Adipose tissue (tissue), 3 donors: ENCODE measurements around the gene MMP25. TPM values are rescaled to one million over a fixed set of nuclear protein-coding genes. Genes with fewer than 3 reads are reported as not detected.

ENCODE experiments used
- H3K27ac ChIP-seq: one replicate; pipeline ENCODE4 v1.5.1; 2013; ENCODE audit warnings: low read depth, low read length
- WGBS, 3 donors: extraction: QIAGEN DNeasy Blood & Tissue Kit; methylation state at CpG; one replicate each; pipeline ENCODE4 v1.1.7; 2013; 5-methylcytosine and 5-hydroxymethylcytosine counted together
- polyA plus RNA-seq, 3 donors: library from polyadenylated mRNA; stranded (reverse); fragments of 200-250 nt; gene quantifications; one replicate each; pipeline ENCODE4 v1.2.3, GENCODE V29; 2013
- donor health status: healthy with polysubstance abuse.
- donor health status: Bipolar disorder and iron deficiency.
- donor health status: healthy.

The MMP25 gene
- polyA plus RNA-seq, 3 donors, result 0.84 to 57.3 (median 11.4) TPM

DNA sequence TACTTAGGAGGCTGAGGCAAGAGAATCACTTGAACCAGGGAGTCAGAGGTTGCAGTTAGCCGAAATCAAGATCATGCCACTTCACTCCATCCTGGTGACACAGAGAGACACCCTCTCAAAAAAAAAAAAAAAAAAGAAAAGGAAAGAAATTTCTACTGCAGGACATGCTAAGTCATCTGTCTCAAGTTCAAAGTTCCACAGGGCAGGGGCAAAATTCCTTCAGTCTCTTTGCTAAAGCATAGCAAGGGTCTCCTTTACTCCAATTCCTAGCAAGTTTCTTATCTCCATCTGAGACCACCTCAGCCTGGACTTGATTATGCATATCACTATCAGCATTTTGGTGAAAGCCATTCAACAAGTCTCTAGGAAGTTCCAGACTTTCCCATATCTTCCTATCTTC is 38.1 kb downstream of the MMP25 start:
- 84 to 100% (median 87%) methylated on average over 1 of the region's 1 CpG for WGBS, 3 donors
- H3K27ac ChIP-seq, result no peak overlapping the region

DNA sequence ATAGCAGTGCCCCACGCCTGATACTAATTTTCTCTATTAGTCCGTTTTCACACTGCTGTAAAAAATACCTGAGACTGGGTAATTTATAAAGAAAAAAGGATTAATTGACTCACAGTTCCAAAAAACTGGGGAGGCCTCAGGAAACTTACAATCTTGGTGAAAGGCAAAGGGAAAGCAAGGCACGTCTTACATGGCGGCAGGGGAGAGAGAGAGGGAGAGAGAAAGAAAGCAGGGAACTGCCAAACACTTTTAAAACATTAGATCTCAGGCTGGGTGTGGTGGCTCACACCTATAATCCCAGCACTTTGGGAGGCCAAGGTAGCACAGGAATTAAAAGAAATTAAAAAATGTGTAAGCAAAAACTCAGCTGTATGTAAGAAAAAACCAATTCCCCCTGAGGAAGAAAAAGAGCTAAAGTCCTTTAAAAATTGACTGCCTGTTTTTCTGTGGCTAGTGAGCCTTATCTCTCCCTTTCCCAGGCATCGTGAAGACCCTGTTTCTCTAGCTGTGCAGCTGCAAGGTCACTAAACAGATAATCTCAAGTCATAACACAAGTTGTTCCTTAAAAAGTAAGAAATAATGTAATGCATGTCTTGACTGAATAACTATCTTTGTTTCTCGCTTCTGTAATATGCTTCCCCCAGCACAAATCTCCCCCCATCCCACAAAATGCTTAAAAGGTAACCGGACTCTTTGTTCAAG is 38.8 kb downstream of the MMP25 start:
- H3K27ac ChIP-seq, result no peak overlapping the region
- 67 to 80% (median 76%) methylated on average over 7 of the region's 7 CpGs for WGBS, 3 donors

DNA sequence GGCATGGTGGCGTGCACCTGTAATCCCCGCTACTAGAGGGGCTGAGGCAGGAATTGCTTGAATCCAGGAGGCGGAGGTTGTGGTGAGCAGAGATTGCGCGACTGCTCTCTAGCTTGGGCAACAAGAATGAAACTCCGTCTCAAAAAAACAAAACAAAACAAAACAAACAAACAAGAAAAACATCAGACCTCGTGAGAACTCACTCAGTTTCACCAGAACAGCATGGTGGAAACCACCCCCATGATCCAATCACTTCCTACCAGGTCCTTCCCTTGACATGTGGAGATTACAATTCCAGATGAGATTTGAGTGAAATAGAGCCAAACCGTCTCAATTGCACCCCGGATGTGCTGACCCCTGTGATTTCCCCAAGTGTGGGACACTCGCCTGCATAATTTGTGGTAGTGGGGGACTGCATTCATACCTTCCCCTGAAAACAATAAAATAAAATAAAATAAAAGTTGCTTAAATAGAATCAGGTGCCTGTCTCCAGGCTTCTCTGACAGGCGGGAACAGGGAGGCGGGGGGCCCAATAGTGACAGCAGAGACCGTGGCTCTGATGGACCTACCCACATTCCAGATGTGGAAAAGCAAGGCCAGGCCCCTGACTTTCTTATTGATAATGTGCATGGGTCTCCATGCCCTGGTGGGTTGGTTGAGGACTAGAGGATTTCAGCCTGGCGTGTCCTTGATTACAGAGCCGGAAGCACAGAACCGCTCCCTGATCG is 39.7 kb downstream of the MMP25 start:
- H3K27ac ChIP-seq, result no peak overlapping the region
- 74 to 81% (median 81%) methylated on average over 17 of the region's 17 CpGs for WGBS, 3 donors

DNA sequence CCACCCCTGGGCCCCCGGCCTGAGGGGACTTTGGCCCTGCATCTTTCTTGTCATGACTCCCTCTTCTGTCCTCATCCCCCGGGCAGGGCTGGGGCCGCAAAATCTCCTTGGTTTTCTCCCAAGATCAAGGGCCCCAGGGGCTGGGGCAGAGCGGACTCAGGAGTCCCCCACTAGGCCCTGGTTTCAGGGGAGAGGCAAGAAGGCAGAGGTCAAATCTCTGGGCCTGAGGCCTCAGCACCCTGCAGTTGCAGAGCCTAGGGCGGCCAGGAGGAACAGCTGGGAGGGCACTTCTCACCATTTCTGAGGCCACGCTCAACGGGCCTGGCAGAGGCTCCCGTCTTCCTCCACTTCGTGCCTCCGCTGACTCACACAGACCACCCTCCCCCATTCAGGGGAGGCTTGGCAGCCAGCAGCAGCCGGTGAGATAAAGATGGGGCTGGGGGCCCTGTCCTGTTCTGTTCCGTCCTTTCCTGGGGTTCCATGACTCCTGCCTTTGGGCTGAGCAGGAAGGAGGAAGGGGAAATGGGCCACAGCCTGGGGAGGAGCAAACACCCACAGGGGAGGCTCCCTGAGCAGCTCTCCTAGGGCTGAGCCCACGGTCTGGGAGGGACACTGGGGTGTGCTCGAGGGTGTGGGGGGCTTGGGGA is 40.4 kb downstream of the MMP25 start:
- WGBS, 3 donors, result 48 to 77% (median 51%) methylated on average over 13 to 14 of the region's 14 CpGs
- no peak overlapping the region for H3K27ac ChIP-seq

DNA sequence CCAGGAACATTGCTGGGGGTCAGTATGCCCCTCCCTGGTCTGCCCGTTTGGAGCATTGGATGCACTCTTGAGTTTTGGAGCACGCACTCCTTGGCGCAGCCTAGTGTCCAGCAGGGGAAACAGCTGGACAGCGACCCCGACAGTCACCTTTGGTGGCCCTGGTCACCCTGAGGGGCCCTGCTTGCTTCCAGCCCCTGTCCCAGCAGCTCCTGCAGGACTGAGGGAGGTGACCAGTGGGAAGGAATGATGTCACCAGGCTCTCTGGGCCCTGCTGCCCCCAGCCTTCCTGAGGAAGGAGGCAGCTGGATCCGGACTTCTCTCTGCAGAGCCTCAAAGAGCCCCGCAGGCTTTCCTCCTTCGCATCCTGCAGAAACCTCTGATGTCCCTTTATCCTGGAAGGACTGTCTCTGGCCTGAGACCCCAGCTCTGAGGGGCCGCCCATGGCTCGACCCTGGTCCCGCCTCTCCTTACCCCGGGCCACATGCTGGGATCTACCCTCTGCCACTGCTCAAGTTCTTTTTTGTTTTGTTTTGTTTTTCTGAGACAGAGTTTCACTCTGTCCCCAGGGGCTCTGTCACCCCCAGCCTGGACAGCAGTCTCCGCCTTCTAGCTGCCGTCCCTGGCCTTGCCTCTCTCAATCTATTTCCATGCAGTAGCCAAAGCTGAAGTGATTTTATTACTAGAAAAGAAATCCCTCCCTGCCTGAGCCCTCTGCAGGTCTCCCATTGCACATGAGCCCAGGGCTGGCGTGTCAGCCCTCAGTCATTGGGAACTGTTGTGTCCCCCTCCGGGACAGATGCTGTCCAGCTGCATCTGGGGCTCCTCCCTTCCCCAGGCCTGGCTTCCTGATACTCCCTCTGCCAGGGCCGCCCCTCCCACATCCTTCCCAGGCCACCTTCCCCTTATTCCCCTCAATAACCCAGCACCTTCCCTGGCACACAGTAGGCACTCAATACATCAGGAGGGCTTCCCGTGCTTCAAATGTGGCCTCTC is 41.2 kb downstream of the MMP25 start:
- H3K27ac ChIP-seq, result no peak overlapping the region

DNA sequence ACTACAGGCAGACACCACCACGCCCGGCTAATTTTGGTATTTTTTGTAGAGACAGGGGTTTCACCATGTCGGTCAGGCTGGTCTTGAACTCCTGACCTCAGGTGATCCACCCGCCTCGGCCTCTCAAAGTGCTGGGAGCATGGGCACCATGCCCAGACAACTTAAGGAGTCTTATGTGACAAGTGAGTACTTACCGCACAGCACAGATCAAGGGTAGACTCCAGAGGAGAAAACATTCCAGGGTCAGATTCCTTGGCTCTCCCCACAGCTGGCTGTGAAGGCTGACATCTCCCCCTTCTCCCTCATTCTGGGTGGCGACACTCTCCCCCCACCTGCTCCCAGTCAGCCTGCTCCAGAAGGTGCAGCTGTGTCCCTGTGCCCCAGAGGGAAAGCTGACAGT is 42.1 kb downstream of the MMP25 start:
- H3K27ac ChIP-seq, result no peak overlapping the region
- WGBS, 3 donors, result 62 to 71% (median 70%) methylated on average over 7 of the region's 7 CpGs

More for the DNA sequence above, 41.2 kb downstream of the MMP25 start:
- WGBS, 3 donors, result 34 to 64% (median 35%) methylated on average over 18 of the region's 18 CpGs

DNA sequence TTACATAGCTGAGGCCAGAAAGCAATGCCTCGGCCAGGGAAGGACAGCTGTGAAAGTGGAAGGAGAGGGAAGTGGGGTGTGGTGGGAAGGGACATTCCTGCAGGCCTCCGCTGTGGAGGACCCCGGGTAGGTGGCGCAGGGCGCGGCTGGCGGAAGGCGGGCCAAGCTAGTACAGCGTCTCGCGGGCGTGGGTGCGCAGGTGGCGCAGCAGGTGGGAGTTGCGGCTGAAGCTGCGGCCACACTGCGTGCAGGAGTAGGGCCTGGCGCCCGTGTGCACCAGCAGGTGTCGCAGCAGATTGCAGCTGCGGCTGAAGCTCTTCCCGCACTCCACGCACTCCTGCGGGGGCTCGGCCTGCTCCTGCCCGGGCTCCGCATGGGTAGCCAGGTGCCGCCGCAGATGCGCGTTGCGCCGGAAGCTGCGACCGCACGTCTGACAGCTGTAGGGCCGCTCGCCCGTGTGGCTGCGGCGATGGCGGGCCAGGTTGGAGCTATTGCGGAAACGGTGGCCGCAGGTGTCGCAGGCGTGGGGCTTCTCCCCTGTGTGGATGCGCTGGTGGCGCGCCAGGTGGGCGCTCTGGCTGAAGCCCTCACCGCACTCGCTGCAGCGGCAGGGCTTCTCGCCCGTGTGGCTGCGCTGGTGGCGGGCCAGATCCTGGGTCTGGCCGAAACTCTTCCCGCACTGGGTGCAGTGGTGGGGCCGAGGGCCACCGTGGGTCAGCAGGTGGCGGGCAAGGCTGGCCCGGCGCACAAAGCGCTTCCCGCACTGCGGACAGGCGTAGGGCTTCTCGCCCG is 42.8 kb downstream of the MMP25 start:
- H3K27ac ChIP-seq, result no peak overlapping the region
- WGBS, 3 donors, result 94 to 96% (median 95%) methylated on average over 66 to 71 of the region's 71 CpGs

DNA sequence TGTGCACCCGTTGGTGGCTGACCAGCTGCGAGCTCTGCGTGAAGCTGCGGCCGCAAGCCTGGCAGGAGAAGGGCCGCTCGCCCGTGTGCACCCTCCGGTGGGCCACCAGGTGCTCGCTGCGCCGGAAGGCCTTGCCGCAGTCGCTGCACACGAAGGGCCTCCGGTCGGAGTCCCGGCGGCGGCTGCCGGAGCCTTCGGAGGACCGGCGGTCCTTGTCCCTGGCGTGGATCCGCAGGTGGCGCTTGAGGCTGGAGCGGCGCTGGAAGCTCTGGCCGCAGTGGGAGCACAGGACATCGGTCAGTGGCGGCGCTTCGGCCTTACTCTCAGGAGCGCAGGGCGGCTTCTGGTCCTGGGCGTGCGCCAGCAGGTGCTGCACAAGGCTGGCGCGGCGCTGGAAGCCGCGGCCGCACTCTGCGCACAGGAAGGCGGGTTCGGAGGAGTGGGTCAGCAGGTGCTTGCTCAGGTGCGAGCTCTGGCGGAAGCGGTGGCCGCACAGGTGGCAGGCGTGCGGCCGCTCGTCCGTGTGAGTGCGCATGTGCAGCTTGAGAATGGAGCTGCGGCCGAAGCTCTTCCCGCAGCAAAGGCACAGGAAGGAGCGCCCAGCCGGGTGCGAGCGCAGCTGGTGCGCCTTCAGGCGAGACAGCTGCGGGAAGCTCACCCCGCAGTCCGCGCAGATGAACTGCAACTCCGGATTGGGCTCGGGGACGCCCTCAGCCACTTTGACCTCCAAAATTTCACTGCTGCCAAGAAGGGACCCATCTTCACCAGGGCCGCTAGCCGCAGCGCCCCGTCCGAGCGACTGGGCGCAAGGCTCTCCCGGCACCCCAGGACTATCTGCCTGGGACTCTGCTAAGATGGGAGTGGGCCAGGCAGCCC is 43.6 kb downstream of the MMP25 start:
- H3K27ac ChIP-seq, result no peak overlapping the region
- 94 to 97% (median 97%) methylated on average over 72 to 81 of the region's 81 CpGs for WGBS, 3 donors

DNA sequence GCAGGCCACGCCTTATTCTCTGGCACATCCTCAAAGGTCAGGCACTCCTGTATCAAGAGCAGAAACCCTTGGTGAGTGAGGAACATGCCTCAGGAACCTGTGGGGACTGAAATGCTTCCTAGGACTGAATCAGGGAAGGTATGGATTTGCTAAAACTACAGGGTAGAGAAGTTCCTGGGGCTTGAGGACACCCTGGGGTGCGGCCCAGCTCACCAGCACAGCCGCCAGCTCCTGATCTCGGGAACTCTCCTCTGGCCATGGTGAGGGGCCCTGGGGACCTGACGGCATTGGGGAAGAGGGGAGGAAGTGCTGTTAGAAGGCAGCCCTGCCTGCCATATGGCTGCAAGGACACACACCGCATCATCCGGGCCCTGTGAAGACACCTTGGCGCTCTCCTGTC is 45.2 kb downstream of the MMP25 start:
- WGBS, 3 donors, result 80 to 84% (median 82%) methylated on average over 7 to 8 of the region's 8 CpGs
- no peak overlapping the region for H3K27ac ChIP-seq

DNA sequence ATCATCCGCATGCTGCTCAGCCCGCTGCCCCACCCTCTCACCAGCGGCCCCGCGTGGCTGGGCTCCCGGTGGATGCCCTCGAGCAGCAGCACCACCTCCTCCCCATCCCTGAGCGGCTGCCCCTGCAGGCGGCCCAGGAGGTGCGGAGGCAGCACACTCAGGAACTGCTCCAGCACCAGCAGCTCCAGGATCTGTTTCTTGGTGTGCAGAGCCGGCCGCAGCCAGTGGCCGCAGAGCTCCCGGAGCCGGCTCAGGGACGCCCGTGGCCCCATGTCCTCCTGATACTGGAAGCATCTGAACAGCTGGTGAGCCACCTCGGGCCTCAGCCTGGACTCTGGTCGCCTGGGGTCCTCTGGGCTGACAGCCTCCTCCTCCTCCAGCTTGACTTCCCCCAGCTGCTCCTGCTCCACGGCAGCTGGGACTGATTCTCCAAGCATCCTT is 46.2 kb downstream of the MMP25 start:
- no peak overlapping the region for H3K27ac ChIP-seq

DNA sequence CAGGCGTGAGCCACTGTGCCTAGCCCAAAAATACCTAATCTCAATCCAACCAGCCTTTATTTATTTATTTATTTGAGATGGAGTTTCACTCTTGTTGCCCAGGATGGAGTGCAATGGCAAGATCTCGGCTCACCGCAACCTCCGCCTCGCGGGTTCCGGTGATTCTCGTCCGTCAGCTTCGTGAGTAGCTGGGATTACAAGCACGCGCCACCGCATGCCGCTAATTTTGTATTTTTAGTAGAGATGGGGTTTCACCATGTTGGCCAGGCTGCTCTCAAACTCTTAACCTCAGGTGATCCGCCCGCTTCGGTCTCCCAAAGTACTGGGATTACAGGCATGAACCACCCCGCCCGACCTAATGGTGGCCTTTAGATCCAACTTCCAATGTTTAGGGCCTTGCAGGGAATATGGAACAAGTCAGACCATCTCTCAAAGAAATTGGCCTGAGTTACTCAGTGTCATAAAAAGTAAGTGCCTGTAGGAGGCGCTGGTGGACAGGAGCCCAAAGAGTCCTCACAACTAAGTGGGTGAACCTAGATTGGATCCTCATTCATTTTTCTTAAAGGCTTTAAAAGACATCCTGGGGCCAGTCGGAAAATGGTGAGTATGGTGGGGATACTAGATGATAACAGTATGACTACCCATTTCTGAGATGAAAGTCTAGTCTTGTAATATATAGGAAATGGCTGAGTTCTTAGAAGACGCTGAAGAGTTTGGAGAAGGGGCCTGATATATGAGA is 48.1 kb downstream of the MMP25 start:
- H3K27ac ChIP-seq, result no peak overlapping the region
- 81 to 88% (median 83%) methylated on average over 22 of the region's 22 CpGs for WGBS, 3 donors

More for the DNA sequence above, 46.2 kb downstream of the MMP25 start:
- WGBS, 3 donors, result 62 to 74% (median 65%) methylated on average over 17 to 20 of the region's 20 CpGs

DNA sequence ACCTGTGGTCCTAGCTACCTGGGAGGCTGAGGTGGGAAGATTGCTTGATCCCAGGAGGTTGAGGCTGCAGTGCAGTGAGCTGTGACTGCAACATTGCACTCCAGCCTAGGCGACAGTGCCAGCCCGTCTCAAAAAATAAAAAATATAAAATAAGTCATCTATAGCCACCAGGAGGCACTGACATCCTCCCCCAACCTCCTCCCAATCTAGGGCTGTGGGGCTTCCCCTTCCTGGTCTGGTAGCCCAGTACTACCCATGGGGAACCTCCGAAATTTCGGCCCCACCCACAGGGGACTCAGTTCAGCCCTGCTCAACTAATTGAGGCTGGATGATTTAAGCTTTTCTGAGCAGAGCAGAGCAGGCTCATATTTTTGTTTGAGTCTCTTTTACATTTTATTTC is 49.5 kb downstream of the MMP25 start:
- WGBS, 3 donors, result 7 to 44% (median 18%) methylated on average over 4 of the region's 4 CpGs
- H3K27ac ChIP-seq, result no peak overlapping the region

DNA sequence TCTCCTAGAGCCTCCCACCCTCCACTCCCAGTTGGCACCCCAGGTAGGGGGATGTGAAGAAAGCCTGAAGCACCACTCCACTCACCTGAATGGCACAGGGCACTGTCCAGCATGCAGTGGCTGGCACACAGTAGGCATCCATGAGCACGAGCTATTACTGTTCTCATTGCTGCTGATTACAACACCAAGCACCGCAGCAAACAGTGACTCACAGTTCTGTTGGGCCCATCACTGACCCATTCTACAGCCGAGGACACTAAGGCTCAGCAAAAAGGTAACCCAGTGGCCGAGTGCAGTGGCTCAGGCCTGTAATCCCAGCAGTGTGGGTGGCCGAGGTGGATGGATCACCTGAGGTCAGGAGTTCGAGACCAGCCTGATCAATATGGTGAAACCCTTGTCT is 50.0 kb downstream of the MMP25 start:
- 81 to 85% (median 82%) methylated on average over 6 of the region's 6 CpGs for WGBS, 3 donors
- no peak overlapping the region for H3K27ac ChIP-seq

DNA sequence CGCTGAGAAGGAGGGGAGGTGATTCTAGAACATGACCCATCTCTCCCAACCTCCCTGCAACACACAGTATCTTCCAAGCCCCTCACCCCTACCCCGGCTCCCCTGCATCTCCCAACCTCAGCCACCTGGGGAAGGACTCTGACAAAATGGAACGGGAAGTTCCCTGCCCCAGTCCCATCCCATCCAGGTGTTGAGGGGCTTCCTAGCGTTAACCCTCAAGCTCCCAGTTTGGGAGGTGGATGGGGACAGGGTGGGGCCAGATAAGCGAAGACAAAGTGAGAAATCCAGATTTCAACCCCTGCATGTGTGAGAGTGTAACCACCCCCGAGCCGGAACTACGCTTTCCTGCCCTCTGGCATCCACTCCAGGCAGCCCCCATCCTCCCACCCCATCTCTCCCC is 50.9 kb downstream of the MMP25 start:
- WGBS, 3 donors, result 47 to 72% (median 57%) methylated on average over 8 of the region's 8 CpGs
- H3K27ac ChIP-seq, result no peak overlapping the region

DNA sequence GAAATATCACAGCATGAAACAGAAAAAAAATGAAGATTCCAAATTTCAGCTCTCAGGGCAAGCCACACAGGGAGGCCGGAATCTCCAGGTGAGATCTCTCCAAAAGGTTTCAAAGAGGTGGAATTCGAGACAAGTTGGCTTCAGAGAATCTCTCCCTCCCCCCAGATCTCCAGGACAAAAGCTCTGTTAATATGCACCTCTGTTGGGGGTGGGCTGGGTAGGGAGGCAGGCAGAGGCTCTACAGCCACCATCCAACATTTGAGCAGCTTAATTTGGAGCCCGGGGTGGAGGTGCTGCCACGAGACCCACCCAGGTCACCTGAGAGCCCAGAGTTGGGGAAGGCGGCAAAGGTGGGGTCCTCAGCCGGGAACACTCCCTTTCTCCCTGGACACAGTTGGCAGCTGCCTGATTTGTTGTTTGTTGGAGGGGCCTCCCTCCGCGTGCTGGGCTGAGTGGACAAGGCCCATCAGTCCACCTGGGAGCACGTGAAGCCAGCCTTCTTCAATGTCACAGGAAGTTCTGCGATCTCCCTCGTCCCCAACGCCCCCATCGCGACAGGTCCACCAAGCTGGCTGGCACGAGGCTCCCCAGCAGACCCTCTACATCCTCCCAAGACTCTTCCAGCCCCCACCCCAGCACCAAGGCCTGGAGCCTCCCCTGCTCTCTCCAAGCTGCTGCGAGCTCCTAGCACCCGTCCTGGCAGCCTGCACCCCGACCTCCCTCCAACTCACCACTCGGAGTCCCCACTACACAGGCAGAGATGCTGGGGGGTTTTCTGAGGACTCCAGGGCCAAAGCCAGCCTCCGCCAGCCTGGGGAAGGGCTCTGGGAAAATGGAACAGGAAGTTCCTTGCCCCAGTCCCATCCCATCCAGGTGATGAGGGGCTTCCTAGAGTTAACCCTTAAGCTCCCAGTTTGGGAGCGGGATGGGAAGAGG is 52.4 kb downstream of the MMP25 start, which contains the start of gene ZSCAN10:
Gene ZSCAN10, minus strand, starts transcription at position 836 of the 936 bp plus-strand sequence. CDS start 6,357 bp downstream, outside the sequence.
- 53 to 58% (median 56%) methylated on average over 19 to 21 of the region's 21 CpGs for WGBS, 3 donors
- H3K27ac ChIP-seq, result no peak within 1 kb of the TSS
